HG03103 (cell line): Measurements from ENCODE around the gene UBE2F.
A peak's percentile ranks its signal among the peaks of the same experiment; 100 is the strongest.

Experiments used
- ATAC-seq: cut with Tn5 transposase; IDR thresholded peaks from one replicate; pipeline ENCODE4 v1.9.1; 2021; ENCODE audit warnings: low read depth; ENCODE audit not compliant: unreplicated experiment

UBE2F gene

GRCh38 chr2:237966565-237967462 lies at the start of gene UBE2F:
Gene UBE2F, plus strand, starts transcription at chr2:237967014. Its CDS starts 6,094 bp downstream, at chr2:237973108.
- ATAC-seq, result peak; percentile 91

GRCh38 chr2:237917696-237918374 lies 49.0 kb upstream of the UBE2F start:
- ATAC-seq, result no peak

- ATAC-seq, result no peak
Observed at GRCh38 chr2:237919593-237919992, 47.2 kb upstream of the UBE2F start.

- ATAC-seq, result no peak
Observed at GRCh38 chr2:237920673-237921072, 46.1 kb upstream of the UBE2F start.

GRCh38 chr2:237921967-237922492 lies 44.8 kb upstream of the UBE2F start:
- ATAC-seq, result no peak

- ATAC-seq, result no peak
Observed at GRCh38 chr2:237922641-237923361, 44.0 kb upstream of the UBE2F start.

- ATAC-seq, result peak; percentile 92
Observed at GRCh38 chr2:237923481-237924163, 43.2 kb upstream of the UBE2F start.

- no peak for ATAC-seq
Observed at GRCh38 chr2:237924164-237924534, 42.7 kb upstream of the UBE2F start.

- ATAC-seq, result no peak
Observed at GRCh38 chr2:237927135-237927534, 39.7 kb upstream of the UBE2F start.

GRCh38 chr2:237927986-237928385 lies 38.8 kb upstream of the UBE2F start:
- no peak for ATAC-seq

GRCh38 chr2:237929979-237930378 lies 36.8 kb upstream of the UBE2F start:
- ATAC-seq, result no peak

GRCh38 chr2:237931205-237931721 lies 35.6 kb upstream of the UBE2F start:
- ATAC-seq, result no peak

GRCh38 chr2:237932731-237933131 lies 34.1 kb upstream of the UBE2F start:
- no peak for ATAC-seq

- no peak for ATAC-seq
Observed at GRCh38 chr2:237934186-237934585, 32.6 kb upstream of the UBE2F start.

GRCh38 chr2:237935740-237936452 lies 30.9 kb upstream of the UBE2F start:
- ATAC-seq, result no peak

- no peak for ATAC-seq
Observed at GRCh38 chr2:237939251-237939650, 27.6 kb upstream of the UBE2F start.

- ATAC-seq, result no peak
Observed at GRCh38 chr2:237940828-237941227, 26.0 kb upstream of the UBE2F start.

GRCh38 chr2:237941239-237941638 lies 25.6 kb upstream of the UBE2F start:
- no peak for ATAC-seq

- no peak for ATAC-seq
Observed at GRCh38 chr2:237942513-237942899, 24.3 kb upstream of the UBE2F start.
